Pericardium fibroblast (primary cell): ENCODE data around the gene PLPP3. TPM values are rescaled to one million over a fixed set of nuclear protein-coding genes. Genes with fewer than 3 reads are reported as not detected.

ENCODE experiments used
- total RNA-seq: library from RNA; depleted of rRNA; stranded (reverse); fragments of >200 nt; gene quantifications from 2 replicates; pipeline ENCODE4 v1.2.3, GENCODE V29; 2015

PLPP3 gene
- 179 and 306 TPM in 2 replicates for total RNA-seq

GRCh38 chr1:56578963-56579875, at the start of gene PLPP3:
PLPP3 (minus strand) TSS chr1:56579563; CDS start chr1:56579016, 547 bp downstream.

Other genes with a start within 250 kb of the PLPP3 start
- 0.12 and 0.17 TPM in 2 replicates for gene PRKAA2, start 65.8 kb upstream of the PLPP3 start, total RNA-seq
- not detected in 2 replicates for gene FYB2, start 239.8 kb upstream of the PLPP3 start, total RNA-seq